Measurements from ENCODE around the gene TAMALIN. TPM values are rescaled to one million over a fixed set of nuclear protein-coding genes. Genes with fewer than 3 reads are reported as not detected.

The TAMALIN gene
- total RNA-seq = 4.7 and 6.5 TPM in 2 replicates

- peak within 1 kb of the TSS; percentile 61 for H3K4me2 ChIP-seq (ENCODE audit: insufficient read depth, low read length)
- TF ChIP-seq CTCF (IDR thresholded peaks at IDR 0.05; ENCODE audit: extremely low read depth, low read depth, low read length) = no peak
- peaks cover 32% of the 10 kb centered on the region for H3K27me3 ChIP-seq (ENCODE audit: insufficient read depth, low read length)
- H2AFZ ChIP-seq (ENCODE audit: low read length) = no peak within 1 kb of the TSS
- peaks cover 3% of the 10 kb centered on the region for H4K20me1 ChIP-seq (ENCODE audit: insufficient read depth, low read length)
- peak; percentile 93 for DNase-seq (ENCODE audit: insufficient read length, low spot score, missing footprints)
- H3K4me1 ChIP-seq (ENCODE audit: insufficient read depth, low read length) = peaks cover 5% of the 10 kb centered on the region
- H3K36me3 ChIP-seq (ENCODE audit: insufficient read depth, low read length) = no peaks in the 10 kb centered on the region
- no peaks in the 10 kb centered on the region for H3K9me3 ChIP-seq (ENCODE audit: low read depth, low read length)
- peak within 1 kb of the TSS; percentile 56 for H3K4me3 ChIP-seq (ENCODE audit: insufficient read depth, low read length)
- H3K79me2 ChIP-seq (ENCODE audit: insufficient read depth, low read length) = no peaks in the 10 kb centered on the region
- H3K27ac ChIP-seq (ENCODE audit: low read depth, low read length) = no peak within 1 kb of the TSS
Observed at GRCh38 chr12:52006726-52007157, at the start of gene TAMALIN. Gene TAMALIN (plus strand): TSS chr12:52006946. CDS start chr12:52007020, 74 bp downstream.

- H2AFZ ChIP-seq (ENCODE audit: low read length) = no peak overlapping the region
- peaks cover 89% of the 10 kb centered on the region for H3K79me2 ChIP-seq (ENCODE audit: insufficient read depth, low read length)
- no peaks in the 10 kb centered on the region for H3K9me3 ChIP-seq (ENCODE audit: low read depth, low read length)
- H3K27ac ChIP-seq (ENCODE audit: low read depth, low read length) = no peak overlapping the region
- no peaks in the 10 kb centered on the region for H3K36me3 ChIP-seq (ENCODE audit: insufficient read depth, low read length)
- TF ChIP-seq CTCF (IDR thresholded peaks at IDR 0.05; ENCODE audit: extremely low read depth, low read depth, low read length) = no peak
- H3K4me1 ChIP-seq (ENCODE audit: insufficient read depth, low read length) = peaks cover 15% of the 10 kb centered on the region
- no peak overlapping the region for H3K4me3 ChIP-seq (ENCODE audit: insufficient read depth, low read length)
- DNase-seq (ENCODE audit: insufficient read length, low spot score, missing footprints) = no peak
- H3K27me3 ChIP-seq (ENCODE audit: insufficient read depth, low read length) = no peaks in the 10 kb centered on the region
- H4K20me1 ChIP-seq (ENCODE audit: insufficient read depth, low read length) = peaks cover 41% of the 10 kb centered on the region
- no peak overlapping the region for H3K4me2 ChIP-seq (ENCODE audit: insufficient read depth, low read length)
Observed at GRCh38 chr12:51958542-51958941, 48.2 kb upstream of the TAMALIN start.

GRCh38 chr12:51959211-51959610 lies 47.5 kb upstream of the TAMALIN start:
- H3K27me3 ChIP-seq (ENCODE audit: insufficient read depth, low read length) = no peaks in the 10 kb centered on the region
- no peak overlapping the region for H3K4me2 ChIP-seq (ENCODE audit: insufficient read depth, low read length)
- no peaks in the 10 kb centered on the region for H3K36me3 ChIP-seq (ENCODE audit: insufficient read depth, low read length)
- no peak for TF ChIP-seq CTCF (IDR thresholded peaks at IDR 0.05; ENCODE audit: extremely low read depth, low read depth, low read length)
- peaks cover 43% of the 10 kb centered on the region for H4K20me1 ChIP-seq (ENCODE audit: insufficient read depth, low read length)
- H2AFZ ChIP-seq (ENCODE audit: low read length) = peak overlapping the region; percentile 70
- H3K27ac ChIP-seq (ENCODE audit: low read depth, low read length) = no peak overlapping the region
- H3K4me1 ChIP-seq (ENCODE audit: insufficient read depth, low read length) = peaks cover 11% of the 10 kb centered on the region
- peaks cover 89% of the 10 kb centered on the region for H3K79me2 ChIP-seq (ENCODE audit: insufficient read depth, low read length)
- no peaks in the 10 kb centered on the region for H3K9me3 ChIP-seq (ENCODE audit: low read depth, low read length)
- DNase-seq (ENCODE audit: insufficient read length, low spot score, missing footprints) = no peak
- H3K4me3 ChIP-seq (ENCODE audit: insufficient read depth, low read length) = no peak overlapping the region

- Histone ChIP-seq H2AFZ (ENCODE audit: low read length) (no peak overlapping the region), H3K36me3 (ENCODE audit: insufficient read depth, low read length) (no peaks in the 10 kb centered on the region), H3K9me3 (ENCODE audit: low read depth, low read length) (no peaks in the 10 kb centered on the region), H3K27ac (ENCODE audit: low read depth, low read length) (no peak overlapping the region), H3K27me3 (ENCODE audit: insufficient read depth, low read length) (no peaks in the 10 kb centered on the region), H3K4me2 (ENCODE audit: insufficient read depth, low read length) (no peak overlapping the region), H3K4me3 (ENCODE audit: insufficient read depth, low read length) (no peak overlapping the region), H3K4me1 (ENCODE audit: insufficient read depth, low read length) (peaks cover 6% of the 10 kb centered on the region), H4K20me1 (ENCODE audit: insufficient read depth, low read length) (peaks cover 35% of the 10 kb centered on the region), H3K79me2 (ENCODE audit: insufficient read depth, low read length) (peaks cover 88% of the 10 kb centered on the region)
- no peak for DNase-seq (ENCODE audit: insufficient read length, low spot score, missing footprints)
- no peak for TF ChIP-seq CTCF (IDR thresholded peaks at IDR 0.05; ENCODE audit: extremely low read depth, low read depth, low read length)
Observed at GRCh38 chr12:51959921-51960320, 46.8 kb upstream of the TAMALIN start.

Data from osteoblast (primary cell).